ENCODE data around the gene OR8D2.

OR8D2 gene

GRCh38 chr11:124315052-124315451, 4.9 kb downstream of the OR8D2 start:
- Histone ChIP-seq H3K27ac (no peak overlapping the region), H3K4me1 (ENCODE audit: control insufficient read depth in 1 of 2, insufficient read depth in 1 of 2, low read depth in 1 of 2, low read length in 1 of 2) (no peaks in the 10 kb centered on the region), H3K4me3 (ENCODE audit: low read depth in 1 of 2, low read length in 1 of 2) (no peak overlapping the region), H3K9me3 (no peaks in the 10 kb centered on the region), H3K27me3 (no peaks in the 10 kb centered on the region), H3K36me3 (no peaks in the 10 kb centered on the region)
- TF ChIP-seq CTCF (IDR thresholded peaks at IDR 0.05): no peak

GRCh38 chr11:124313849-124314248, 6.1 kb downstream of the OR8D2 start, which contains the start of gene OR8D1:
Gene OR8D1, minus strand, starts transcription at chr11:124313949. Its CDS starts 3,183 bp downstream, at chr11:124310766.
- H3K4me1 ChIP-seq (ENCODE audit: control insufficient read depth in 1 of 2, insufficient read depth in 1 of 2, low read depth in 1 of 2, low read length in 1 of 2): no peaks in the 10 kb centered on the region
- H3K36me3 ChIP-seq: no peaks in the 10 kb centered on the region
- no peak within 1 kb of the TSS for H3K27ac ChIP-seq
- no peaks in the 10 kb centered on the region for H3K9me3 ChIP-seq
- H3K4me3 ChIP-seq (ENCODE audit: low read depth in 1 of 2, low read length in 1 of 2): no peak within 1 kb of the TSS
- TF ChIP-seq CTCF (IDR thresholded peaks at IDR 0.05): no peak
- H3K27me3 ChIP-seq: no peaks in the 10 kb centered on the region

GRCh38 chr11:124313131-124313530, 6.9 kb downstream of the OR8D2 start:
- no peaks in the 10 kb centered on the region for H3K9me3 ChIP-seq
- H3K4me1 ChIP-seq (ENCODE audit: control insufficient read depth in 1 of 2, insufficient read depth in 1 of 2, low read depth in 1 of 2, low read length in 1 of 2): no peaks in the 10 kb centered on the region
- TF ChIP-seq CTCF (IDR thresholded peaks at IDR 0.05): no peak
- no peaks in the 10 kb centered on the region for H3K36me3 ChIP-seq
- H3K27ac ChIP-seq: no peak overlapping the region
- H3K4me3 ChIP-seq (ENCODE audit: low read depth in 1 of 2, low read length in 1 of 2): no peak overlapping the region
- H3K27me3 ChIP-seq: no peaks in the 10 kb centered on the region

GRCh38 chr11:124311670-124312069, 8.3 kb downstream of the OR8D2 start:
- no peak for TF ChIP-seq CTCF (IDR thresholded peaks at IDR 0.05)
- Histone ChIP-seq H3K9me3 (no peaks in the 10 kb centered on the region), H3K27ac (no peak overlapping the region), H3K27me3 (no peaks in the 10 kb centered on the region), H3K4me3 (ENCODE audit: low read depth in 1 of 2, low read length in 1 of 2) (no peak overlapping the region), H3K4me1 (ENCODE audit: control insufficient read depth in 1 of 2, insufficient read depth in 1 of 2, low read depth in 1 of 2, low read length in 1 of 2) (no peaks in the 10 kb centered on the region), H3K36me3 (no peaks in the 10 kb centered on the region)

GRCh38 chr11:124311269-124311668, 8.7 kb downstream of the OR8D2 start:
- Histone ChIP-seq H3K36me3 (no peaks in the 10 kb centered on the region), H3K4me3 (ENCODE audit: low read depth in 1 of 2, low read length in 1 of 2) (no peak overlapping the region), H3K27ac (no peak overlapping the region), H3K4me1 (ENCODE audit: control insufficient read depth in 1 of 2, insufficient read depth in 1 of 2, low read depth in 1 of 2, low read length in 1 of 2) (no peaks in the 10 kb centered on the region), H3K9me3 (no peaks in the 10 kb centered on the region), H3K27me3 (no peaks in the 10 kb centered on the region)
- no peak for TF ChIP-seq CTCF (IDR thresholded peaks at IDR 0.05)

GRCh38 chr11:124310721-124311120, 9.3 kb downstream of the OR8D2 start:
- no peak for TF ChIP-seq CTCF (IDR thresholded peaks at IDR 0.05)
- Histone ChIP-seq H3K36me3 (no peaks in the 10 kb centered on the region), H3K4me3 (ENCODE audit: low read depth in 1 of 2, low read length in 1 of 2) (no peak overlapping the region), H3K9me3 (no peaks in the 10 kb centered on the region), H3K27me3 (no peaks in the 10 kb centered on the region), H3K27ac (no peak overlapping the region), H3K4me1 (ENCODE audit: control insufficient read depth in 1 of 2, insufficient read depth in 1 of 2, low read depth in 1 of 2, low read length in 1 of 2) (no peaks in the 10 kb centered on the region)

Measured in neutrophil (primary cell).